Measurements from ENCODE around the gene SSNA1.
A peak's percentile ranks its signal among the peaks of the same experiment; 100 is the strongest.

The SSNA1 gene, protein sequence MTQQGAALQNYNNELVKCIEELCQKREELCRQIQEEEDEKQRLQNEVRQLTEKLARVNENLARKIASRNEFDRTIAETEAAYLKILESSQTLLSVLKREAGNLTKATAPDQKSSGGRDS

DNA sequence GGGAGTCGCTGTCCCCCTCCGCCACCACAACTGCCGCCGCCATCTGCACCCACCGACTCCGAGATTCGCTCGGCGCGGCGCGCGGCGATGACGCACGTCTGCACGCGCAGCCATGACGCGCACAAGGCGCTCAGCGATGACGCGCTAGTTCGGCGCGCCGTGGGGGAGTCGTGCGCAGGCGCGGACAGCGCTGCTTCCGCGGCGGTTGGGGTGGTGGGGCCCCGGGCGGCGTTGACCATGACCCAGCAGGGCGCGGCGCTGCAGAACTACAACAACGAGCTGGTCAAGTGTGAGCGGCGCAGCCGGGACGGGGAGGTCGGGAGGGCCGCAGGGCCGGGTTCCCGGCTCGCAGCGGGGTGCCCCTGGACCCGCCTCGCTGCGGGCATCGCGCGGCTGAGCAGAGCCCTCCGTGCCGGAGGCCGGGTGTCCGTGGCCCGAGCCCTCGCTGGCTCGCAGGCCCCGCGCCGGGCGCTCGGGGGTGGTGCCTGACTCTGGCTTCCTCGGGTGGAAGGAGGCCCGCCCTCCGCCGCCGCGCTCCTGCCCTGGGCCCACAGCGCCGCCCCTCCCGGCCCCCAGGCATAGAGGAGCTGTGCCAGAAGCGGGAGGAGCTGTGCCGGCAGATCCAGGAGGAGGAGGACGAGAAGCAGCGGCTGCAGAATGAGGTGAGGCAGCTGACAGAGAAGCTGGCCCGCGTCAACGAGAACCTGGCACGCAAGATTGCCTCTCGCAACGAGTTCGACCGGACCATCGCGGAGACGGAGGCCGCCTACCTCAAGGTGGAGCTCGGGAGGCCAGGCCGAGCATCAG, at the start of gene SSNA1, which contains the start of gene ANAPC2:
Gene SSNA1, plus strand, starts transcription at position 187 of the 807 bp plus-strand sequence. Its CDS starts 51 bp downstream, at position 238.
Gene ANAPC2, minus strand, starts transcription at position 71 of the 807 bp plus-strand sequence. Its CDS starts 28 bp downstream, at position 43.
- DNase-seq (ENCODE audit: low read depth) = peak; percentile 97
- H3K4me3 ChIP-seq (ENCODE audit: low read depth, low read length) = peak within 1 kb of the TSS; percentile 96
- TF ChIP-seq CTCF (IDR thresholded peaks at IDR 0.05; ENCODE audit: insufficient read depth, low read depth, low read length, missing control alignments) = peak; percentile 49

GRCh38 chr9:137138722-137139467, 49.6 kb upstream of the SSNA1 start, which contains the start of gene GRIN1:
TSS of gene GRIN1 (plus strand) at chr9:137139154. CDS start at chr9:137139487, 333 bp downstream.
- DNase-seq (ENCODE audit: low read depth) = no peak
- no peak within 1 kb of the TSS for H3K4me3 ChIP-seq (ENCODE audit: low read depth, low read length)
- no peak for TF ChIP-seq CTCF (IDR thresholded peaks at IDR 0.05; ENCODE audit: insufficient read depth, low read depth, low read length, missing control alignments)

DNA sequence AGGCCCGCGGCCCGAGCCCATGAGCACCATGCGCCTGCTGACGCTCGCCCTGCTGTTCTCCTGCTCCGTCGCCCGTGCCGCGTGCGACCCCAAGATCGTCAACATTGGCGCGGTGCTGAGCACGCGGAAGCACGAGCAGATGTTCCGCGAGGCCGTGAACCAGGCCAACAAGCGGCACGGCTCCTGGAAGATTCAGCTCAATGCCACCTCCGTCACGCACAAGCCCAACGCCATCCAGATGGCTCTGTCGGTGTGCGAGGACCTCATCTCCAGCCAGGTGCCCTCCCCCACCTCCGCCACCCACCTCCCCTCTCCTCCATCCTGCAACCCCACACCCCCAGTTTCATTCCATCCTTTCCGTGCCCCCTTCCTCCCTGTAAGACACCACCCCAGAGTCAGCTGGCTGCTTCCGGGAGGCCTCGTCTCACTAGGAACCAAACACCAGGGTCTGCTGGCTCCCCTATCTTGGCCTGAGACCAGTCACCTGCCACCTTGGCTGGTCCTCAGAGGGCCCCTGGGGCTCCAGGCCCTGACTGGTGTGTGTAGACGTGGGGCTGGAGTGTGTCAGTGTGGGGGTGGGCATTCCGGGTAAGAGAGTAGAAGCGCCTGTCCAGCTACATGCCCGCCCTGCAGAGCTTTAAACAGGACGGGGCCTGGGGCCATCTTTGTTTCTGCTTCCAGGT, 48.9 kb upstream of the SSNA1 start:
- DNase-seq (ENCODE audit: low read depth) = no peak
- no peak for TF ChIP-seq CTCF (IDR thresholded peaks at IDR 0.05; ENCODE audit: insufficient read depth, low read depth, low read length, missing control alignments)
- no peak overlapping the region for H3K4me3 ChIP-seq (ENCODE audit: low read depth, low read length)

GRCh38 chr9:137140151-137141012, 48.1 kb upstream of the SSNA1 start:
- no peak for DNase-seq (ENCODE audit: low read depth)
- no peak for TF ChIP-seq CTCF (IDR thresholded peaks at IDR 0.05; ENCODE audit: insufficient read depth, low read depth, low read length, missing control alignments)
- no peak overlapping the region for H3K4me3 ChIP-seq (ENCODE audit: low read depth, low read length)

DNA sequence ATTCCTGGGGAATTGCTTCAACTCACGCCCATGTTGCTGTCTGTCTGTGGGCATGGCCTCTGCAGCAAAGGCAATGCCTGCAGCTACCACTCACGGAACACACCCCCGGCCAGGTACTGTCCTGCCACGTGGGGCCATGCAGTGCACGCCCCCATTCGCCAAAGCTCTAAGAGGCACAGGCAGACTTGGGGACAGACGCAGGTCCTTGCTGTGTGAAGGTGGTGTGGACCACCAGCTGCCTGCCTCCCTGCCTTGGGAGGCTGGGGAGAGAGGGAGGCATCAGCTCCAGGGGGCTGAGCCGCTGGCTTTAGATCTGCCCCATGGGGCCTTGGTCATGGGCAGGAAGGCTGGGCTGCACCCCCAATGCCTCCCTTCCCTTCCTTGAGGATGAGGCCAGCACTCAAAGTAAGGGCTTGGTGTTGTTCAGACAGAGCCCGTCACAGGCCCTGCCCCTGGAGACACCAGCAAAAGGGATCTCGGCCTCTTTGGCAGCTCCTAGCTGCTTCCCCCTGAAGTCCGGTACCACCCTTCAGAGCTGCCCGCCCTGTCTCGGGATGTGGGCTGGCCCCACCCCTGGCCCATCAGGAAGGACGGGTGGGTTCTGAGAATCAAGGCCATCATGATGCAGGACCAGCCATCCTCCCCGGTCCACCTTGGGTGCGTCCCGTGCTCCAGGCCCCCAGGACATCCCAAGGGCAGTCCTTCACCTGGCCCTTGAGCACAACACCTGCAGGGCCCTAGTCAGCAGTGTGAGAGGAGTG, 47.2 kb upstream of the SSNA1 start:
- no peak overlapping the region for H3K4me3 ChIP-seq (ENCODE audit: low read depth, low read length)
- DNase-seq (ENCODE audit: low read depth) = no peak
- no peak for TF ChIP-seq CTCF (IDR thresholded peaks at IDR 0.05; ENCODE audit: insufficient read depth, low read depth, low read length, missing control alignments)

All from GM12865 (cell line).